ENCODE results near the gene ACTR3C.

The ACTR3C gene

GRCh38 chr7:150351587-150352194 is 28.3 kb upstream of the ACTR3C start:
- POLR2A ChIA-PET, result no interaction called here
- TF ChIP-seq TARDBP (IDR thresholded peaks at IDR 0.05), result no peak
- TF ChIP-seq ZNF384 (IDR thresholded peaks at IDR 0.05), result peak; percentile 51; the same call in 1 of the 2 replicates

GRCh38 chr7:150346922-150347321 is 23.6 kb upstream of the ACTR3C start:
- TF ChIP-seq FOXM1 (IDR thresholded peaks at IDR 0.05; ENCODE audit: borderline replicate concordance) (no peak), HDGF (IDR thresholded peaks at IDR 0.05; ENCODE audit: borderline replicate concordance) (no peak), FOXA1 (IDR thresholded peaks at IDR 0.05) (no peak), PKNOX1 (IDR thresholded peaks at IDR 0.05) (no peak), ARNT (IDR thresholded peaks at IDR 0.05) (no peak), BHLHE40 (IDR thresholded peaks at IDR 0.05; ENCODE audit: borderline replicate concordance) (no peak), SP1 (IDR thresholded peaks at IDR 0.05) (no peak), FOXK2 (IDR thresholded peaks at IDR 0.05) (no peak)
- POLR2A ChIA-PET, result interaction anchor here (1.2 to 1.5 kb wide), 2 partner anchors 22 to 24 kb away, joined by 3 to 4 read pairs; partner anchors contain the start of genes ACTR3C, LRRC61 and REPIN1
- CTCF ChIA-PET, result interaction anchor here (1.4 kb wide), 1 partner anchor 15 kb away, joined by 3 read pairs; no protein-coding TSS in a partner anchor
- no peak for DNase-seq (ENCODE audit: extremely low spot score)

More at GRCh38 chr7:150351587-150352194, 28.3 kb upstream of the ACTR3C start:
- CTCF ChIA-PET, result no interaction called here
- no peak for DNase-seq (ENCODE audit: extremely low spot score)

GRCh38 chr7:150345012-150345411 is 21.7 kb upstream of the ACTR3C start:
- POLR2A ChIA-PET, result interaction anchor here (0.6 kb wide), 1 partner anchor 516 kb away, joined by 4 read pairs; no protein-coding TSS in a partner anchor
- CTCF ChIA-PET, result no interaction called here
- no peak for DNase-seq (ENCODE audit: extremely low spot score)
- TF ChIP-seq HDGF (IDR thresholded peaks at IDR 0.05; ENCODE audit: borderline replicate concordance) (no peak), ELF4 (IDR thresholded peaks at IDR 0.05) (no peak), ARNT (IDR thresholded peaks at IDR 0.05) (no peak), FOXK2 (IDR thresholded peaks at IDR 0.05) (no peak), ZNF384 (IDR thresholded peaks at IDR 0.05) (no peak), L3MBTL2 (conservative IDR thresholded peaks at IDR 0.05) (no peak), TARDBP (IDR thresholded peaks at IDR 0.05) (no peak), NFRKB (IDR thresholded peaks at IDR 0.05) (no peak), PKNOX1 (IDR thresholded peaks at IDR 0.05) (no peak), SUZ12 (IDR thresholded peaks at IDR 0.05) (no peak), FOXM1 (IDR thresholded peaks at IDR 0.05; ENCODE audit: borderline replicate concordance) (no peak), FOXA1 (IDR thresholded peaks at IDR 0.05) (no peak), SP1 (IDR thresholded peaks at IDR 0.05) (no peak), LEF1 (IDR thresholded peaks at IDR 0.05; ENCODE audit: borderline replicate concordance) (no peak)

GRCh38 chr7:150344299-150344698 is 21.0 kb upstream of the ACTR3C start:
- ChIA-PET CTCF (no interaction called here), POLR2A (interaction anchor here (0.6 kb wide), 1 partner anchor 516 kb away, joined by 4 read pairs; no protein-coding TSS in a partner anchor)
- DNase-seq (ENCODE audit: extremely low spot score), result no peak
- TF ChIP-seq ELF4 (IDR thresholded peaks at IDR 0.05) (no peak), HDGF (IDR thresholded peaks at IDR 0.05; ENCODE audit: borderline replicate concordance) (no peak), NFRKB (IDR thresholded peaks at IDR 0.05) (no peak), TARDBP (IDR thresholded peaks at IDR 0.05) (no peak), FOXK2 (IDR thresholded peaks at IDR 0.05) (no peak), ZNF384 (IDR thresholded peaks at IDR 0.05) (no peak), L3MBTL2 (conservative IDR thresholded peaks at IDR 0.05) (no peak), BHLHE40 (IDR thresholded peaks at IDR 0.05; ENCODE audit: borderline replicate concordance) (no peak), FOXM1 (IDR thresholded peaks at IDR 0.05; ENCODE audit: borderline replicate concordance) (no peak), SUZ12 (IDR thresholded peaks at IDR 0.05) (no peak), SP1 (IDR thresholded peaks at IDR 0.05) (no peak), CTBP1 (IDR thresholded peaks at IDR 0.05; ENCODE audit: borderline replicate concordance) (no peak), PKNOX1 (IDR thresholded peaks at IDR 0.05) (no peak), ARNT (IDR thresholded peaks at IDR 0.05) (no peak), FOXA1 (IDR thresholded peaks at IDR 0.05) (no peak), LEF1 (IDR thresholded peaks at IDR 0.05; ENCODE audit: borderline replicate concordance) (no peak)

- CTCF ChIA-PET, result no interaction called here
- TF ChIP-seq PKNOX1 (IDR thresholded peaks at IDR 0.05) (no peak), LEF1 (IDR thresholded peaks at IDR 0.05; ENCODE audit: borderline replicate concordance) (no peak), CTBP1 (IDR thresholded peaks at IDR 0.05; ENCODE audit: borderline replicate concordance) (no peak)
- no peak for DNase-seq (ENCODE audit: extremely low spot score)
- POLR2A ChIA-PET, result interaction anchor here (0.7 to 1.2 kb wide), 2 partner anchors 10 to 12 kb away, joined by 3 read pairs; no protein-coding TSS in a partner anchor
Observed at GRCh38 chr7:150343225-150343624, 19.9 kb upstream of the ACTR3C start.

GRCh38 chr7:150342121-150342408 is 18.7 kb upstream of the ACTR3C start:
- ChIA-PET POLR2A (no interaction called here), CTCF (no interaction called here)
- TF ChIP-seq LEF1 (IDR thresholded peaks at IDR 0.05; ENCODE audit: borderline replicate concordance) (no peak), FOXM1 (IDR thresholded peaks at IDR 0.05; ENCODE audit: borderline replicate concordance) (no peak), CTBP1 (IDR thresholded peaks at IDR 0.05; ENCODE audit: borderline replicate concordance) (no peak), BHLHE40 (IDR thresholded peaks at IDR 0.05; ENCODE audit: borderline replicate concordance) (no peak), L3MBTL2 (conservative IDR thresholded peaks at IDR 0.05) (no peak), SP1 (IDR thresholded peaks at IDR 0.05) (no peak), ELF4 (IDR thresholded peaks at IDR 0.05) (no peak), PKNOX1 (IDR thresholded peaks at IDR 0.05) (no peak), FOXK2 (IDR thresholded peaks at IDR 0.05) (no peak), SUZ12 (IDR thresholded peaks at IDR 0.05) (no peak), TARDBP (IDR thresholded peaks at IDR 0.05) (no peak)
- DNase-seq (ENCODE audit: extremely low spot score), result no peak
